ENCODE data around the gene INPP5A. TPM values are rescaled to one million over a fixed set of nuclear protein-coding genes. Genes with fewer than 3 reads are reported as not detected.

The INPP5A gene
- total and polyA plus RNA-seq, 2 donors (not counting 1 experiment from before 2014, with no cell fraction given), result 9.3 to 87.8 TPM

DNA sequence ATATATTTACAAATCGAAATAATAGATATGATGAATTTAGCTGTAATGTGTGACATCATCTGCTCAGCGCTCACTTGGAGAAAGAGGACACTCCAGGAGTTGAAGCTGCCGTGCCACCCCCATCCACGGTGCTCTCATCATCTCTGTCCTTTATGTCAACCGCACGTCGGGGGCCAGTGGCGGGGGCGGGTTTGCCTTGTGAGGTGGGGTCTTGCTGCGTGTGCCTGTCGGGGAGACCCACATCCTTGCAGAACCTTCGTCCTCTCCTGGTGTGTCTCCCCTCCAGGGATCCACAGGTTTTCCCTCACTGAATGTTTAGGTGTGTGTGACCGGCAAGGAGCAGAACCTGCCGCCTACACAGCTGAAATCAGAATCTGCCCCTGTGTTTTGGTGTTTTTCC lies 71.6 kb downstream of the INPP5A start:
- ChIA-PET POLR2A (no interaction called here), CTCF (no interaction called here)
- Histone ChIP-seq H2AFZ (ENCODE audit: insufficient read depth, low read depth, low read length, poor library complexity, severe bottlenecking) (no peak overlapping the region), H3K4me1 (ENCODE audit: control insufficient read depth in 2 of 2, insufficient read depth in 2 of 2, low read length in 2 of 2) (peaks cover 3 to 6% of the 10 kb centered on the region in 2 donors), H3K79me2 (ENCODE audit: control insufficient read depth, insufficient read depth, low read length) (peaks cover 93% of the 10 kb centered on the region), H3K4me3 (ENCODE audit: control extremely low read depth in 1 of 5, extremely low read depth in 1 of 5, insufficient read depth in 1 of 5, low read depth in 2 of 5, low read length in 4 of 5) (no peak overlapping the region), H4K20me1 (ENCODE audit: control insufficient read depth, insufficient read depth, low read length, poor library complexity, severe bottlenecking) (peaks cover 94% of the 10 kb centered on the region), H3K27ac (ENCODE audit: low read length in 2 of 2) (no peak overlapping the region), H3K27me3 (replicated peaks in 1 of 4; ENCODE audit: control extremely low read depth in 1 of 4, control insufficient read depth in 3 of 4, insufficient read depth in 4 of 4, low read length in 3 of 4) (no peaks in the 10 kb centered on the region), H3K9me3 (ENCODE audit: control extremely low read depth in 1 of 3, control insufficient read depth in 2 of 3, insufficient read depth in 1 of 3, low read length in 2 of 3) (peaks cover 0 to 5% (median 0%) of the 10 kb centered on the region in 3 donors), H3K36me3 (replicated peaks in 1 of 2; ENCODE audit: control extremely low read depth in 1 of 2, control insufficient read depth in 1 of 2, extremely low read depth in 1 of 2, insufficient read depth in 2 of 2, low read length in 1 of 2) (peaks cover 0 to 6% of the 10 kb centered on the region in 2 experiments), H3K9ac (ENCODE audit: low read length) (no peak overlapping the region), H3K4me2 (replicated peaks; ENCODE audit: low read depth, low read length, poor library complexity, severe bottlenecking) (no peak overlapping the region)
- ATAC-seq (ENCODE audit: low read depth) (no peak), DNase-seq (no peak)
- H3K4me3 Mint-ChIP-seq, result no peak overlapping the region
- intact Hi-C loops (cut with micrococcal nuclease), result no loop called here
- H3K27me3 Mint-ChIP-seq, result no peaks in the 10 kb centered on the region
- H3K9me3 Mint-ChIP-seq (ENCODE audit: insufficient read depth), result no peaks in the 10 kb centered on the region
- H3K27ac Mint-ChIP-seq, result no peak overlapping the region
- WGBS (ENCODE audit: insufficient coverage), result 97% methylated on average over 8 of the region's 14 CpGs
- peaks cover 25% of the 10 kb centered on the region for H3K4me1 Mint-ChIP-seq
- TF ChIP-seq EZH2 (IDR thresholded peaks at IDR 0.05; ENCODE audit: borderline replicate concordance, insufficient read depth, low read depth, low read length, poor library complexity, severe bottlenecking), result no peak
- TF ChIP-seq, protein P1, sequence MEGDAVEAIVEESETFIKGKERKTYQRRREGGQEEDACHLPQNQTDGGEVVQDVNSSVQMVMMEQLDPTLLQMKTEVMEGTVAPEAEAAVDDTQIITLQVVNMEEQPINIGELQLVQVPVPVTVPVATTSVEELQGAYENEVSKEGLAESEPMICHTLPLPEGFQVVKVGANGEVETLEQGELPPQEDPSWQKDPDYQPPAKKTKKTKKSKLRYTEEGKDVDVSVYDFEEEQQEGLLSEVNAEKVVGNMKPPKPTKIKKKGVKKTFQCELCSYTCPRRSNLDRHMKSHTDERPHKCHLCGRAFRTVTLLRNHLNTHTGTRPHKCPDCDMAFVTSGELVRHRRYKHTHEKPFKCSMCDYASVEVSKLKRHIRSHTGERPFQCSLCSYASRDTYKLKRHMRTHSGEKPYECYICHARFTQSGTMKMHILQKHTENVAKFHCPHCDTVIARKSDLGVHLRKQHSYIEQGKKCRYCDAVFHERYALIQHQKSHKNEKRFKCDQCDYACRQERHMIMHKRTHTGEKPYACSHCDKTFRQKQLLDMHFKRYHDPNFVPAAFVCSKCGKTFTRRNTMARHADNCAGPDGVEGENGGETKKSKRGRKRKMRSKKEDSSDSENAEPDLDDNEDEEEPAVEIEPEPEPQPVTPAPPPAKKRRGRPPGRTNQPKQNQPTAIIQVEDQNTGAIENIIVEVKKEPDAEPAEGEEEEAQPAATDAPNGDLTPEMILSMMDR (IDR thresholded peaks at IDR 0.05), result no peak

DNA sequence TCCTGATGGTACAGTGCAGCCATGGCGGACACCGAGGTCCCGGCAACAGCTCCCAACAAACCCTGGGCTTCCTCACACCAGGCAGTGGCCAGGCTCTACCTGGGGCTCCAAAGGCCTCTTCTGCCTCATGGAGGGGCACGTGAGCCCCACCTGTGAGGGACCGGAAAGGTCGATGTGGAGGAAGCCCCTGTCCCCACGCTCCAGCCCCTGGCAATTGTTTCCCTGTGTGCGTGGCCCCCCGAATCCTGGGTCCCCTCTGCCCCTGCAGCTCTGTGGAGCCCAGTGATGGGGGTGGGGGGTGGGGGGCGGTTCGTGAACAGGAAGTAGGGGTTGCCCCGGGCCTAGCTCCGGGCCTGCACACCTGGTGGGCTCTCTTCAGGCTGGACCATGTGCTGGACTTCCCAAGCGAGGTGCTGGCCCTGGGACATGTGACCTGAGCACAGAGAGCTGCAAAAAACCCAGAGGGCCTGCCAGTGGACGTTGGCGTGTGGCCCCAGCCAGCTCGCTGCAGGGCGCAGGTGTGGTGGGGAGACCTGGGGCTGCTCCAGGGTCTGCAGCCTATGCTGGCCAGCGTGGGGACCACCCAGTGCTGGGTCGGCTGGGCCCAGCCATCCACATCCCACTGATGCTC lies 72.6 kb downstream of the INPP5A start:
- Histone ChIP-seq H3K9me3 (ENCODE audit: control extremely low read depth in 1 of 3, control insufficient read depth in 2 of 3, insufficient read depth in 1 of 3, low read length in 2 of 3) (peaks cover 0 to 3% (median 0%) of the 10 kb centered on the region in 3 donors), H4K20me1 (ENCODE audit: control insufficient read depth, insufficient read depth, low read length, poor library complexity, severe bottlenecking) (peaks cover 95% of the 10 kb centered on the region), H3K36me3 (replicated peaks in 1 of 2; ENCODE audit: control extremely low read depth in 1 of 2, control insufficient read depth in 1 of 2, extremely low read depth in 1 of 2, insufficient read depth in 2 of 2, low read length in 1 of 2) (peaks cover 0 to 6% of the 10 kb centered on the region in 2 experiments), H3K4me3 (ENCODE audit: control extremely low read depth in 1 of 5, extremely low read depth in 1 of 5, insufficient read depth in 1 of 5, low read depth in 2 of 5, low read length in 4 of 5) (no peak overlapping the region), H3K9ac (ENCODE audit: low read length) (no peak overlapping the region), H2AFZ (ENCODE audit: insufficient read depth, low read depth, low read length, poor library complexity, severe bottlenecking) (no peak overlapping the region), H3K27me3 (replicated peaks in 1 of 4; ENCODE audit: control extremely low read depth in 1 of 4, control insufficient read depth in 3 of 4, insufficient read depth in 4 of 4, low read length in 3 of 4) (no peaks in the 10 kb centered on the region), H3K4me1 (ENCODE audit: control insufficient read depth in 2 of 2, insufficient read depth in 2 of 2, low read length in 2 of 2) (peaks cover 3 to 6% of the 10 kb centered on the region in 2 donors), H3K4me2 (replicated peaks; ENCODE audit: low read depth, low read length, poor library complexity, severe bottlenecking) (no peak overlapping the region), H3K79me2 (ENCODE audit: control insufficient read depth, insufficient read depth, low read length) (peaks cover 92% of the 10 kb centered on the region), H3K27ac (ENCODE audit: low read length in 2 of 2) (no peak overlapping the region)
- Mint-ChIP-seq H3K4me3 (no peak overlapping the region), H3K9me3 (ENCODE audit: insufficient read depth) (no peaks in the 10 kb centered on the region), H3K27me3 (no peaks in the 10 kb centered on the region), H3K27ac (no peak overlapping the region), H3K4me1 (peaks cover 20% of the 10 kb centered on the region)
- WGBS (ENCODE audit: insufficient coverage), result 89% methylated on average over 19 of the region's 20 CpGs
- CTCF ChIA-PET, result interaction anchor here (0.6 kb wide), 1 partner anchor 22 kb away, joined by 3 read pairs; no protein-coding TSS in a partner anchor
- intact Hi-C loops (cut with micrococcal nuclease), result no loop called here
- POLR2A ChIA-PET, result interaction anchor here (0.9 kb wide), 1 partner anchor 17 kb away, joined by 3 read pairs; no protein-coding TSS in a partner anchor
- no peak for TF ChIP-seq EZH2 (IDR thresholded peaks at IDR 0.05; ENCODE audit: borderline replicate concordance, insufficient read depth, low read depth, low read length, poor library complexity, severe bottlenecking)
- TF ChIP-seq, protein P1 (IDR thresholded peaks at IDR 0.05), result no peak
- no peak for ATAC-seq (ENCODE audit: low read depth)
- no peak for DNase-seq
